Mucosa of rectum (tissue), 2 donors: ENCODE measurements around the gene ZNF8.

Experiments used
- H3K27ac ChIP-seq, 2 donors: one replicate each; pipeline ENCODE4 v1.7.0; 2013; ENCODE audit warnings: inconsistent platforms in 2 of 2, low read depth in 2 of 2, low read length in 2 of 2
- H3K27me3 ChIP-seq, 2 donors: one replicate each; pipeline ENCODE4 v1.7.0; 2013; ENCODE audit warnings: low read length in 2 of 2; ENCODE audit not compliant: control insufficient read depth in 2 of 2, insufficient read depth in 2 of 2
- H3K36me3 ChIP-seq, 2 donors: one replicate each; pipeline ENCODE4 v1.7.0; 2013; ENCODE audit warnings: low read length in 2 of 2; ENCODE audit not compliant: control insufficient read depth in 2 of 2, insufficient read depth in 2 of 2
- H3K4me1 ChIP-seq, 2 donors: one replicate each; pipeline ENCODE4 v1.7.0; 2013; ENCODE audit warnings: low read length in 2 of 2, mild to moderate bottlenecking in 1 of 2; ENCODE audit not compliant: control insufficient read depth in 2 of 2, insufficient read depth in 2 of 2
- H3K4me3 ChIP-seq, 2 donors: one replicate each; pipeline ENCODE4 v1.7.0; 2013; ENCODE audit warnings: low read length in 2 of 2
- H3K9ac ChIP-seq, 2 donors: one replicate each; pipeline ENCODE4 v1.7.0; 2013; ENCODE audit warnings: low read length in 2 of 2, low read depth in 1 of 2, mild to moderate bottlenecking in 1 of 2
- H3K9me3 ChIP-seq, 2 donors: one replicate each; pipeline ENCODE4 v1.7.0; 2013; ENCODE audit warnings: low read length in 2 of 2; ENCODE audit not compliant: control insufficient read depth in 2 of 2
- donor health status: healthy.
- donor health status: Normal muscosa, but diverticular disease.

ZNF8 gene

DNA sequence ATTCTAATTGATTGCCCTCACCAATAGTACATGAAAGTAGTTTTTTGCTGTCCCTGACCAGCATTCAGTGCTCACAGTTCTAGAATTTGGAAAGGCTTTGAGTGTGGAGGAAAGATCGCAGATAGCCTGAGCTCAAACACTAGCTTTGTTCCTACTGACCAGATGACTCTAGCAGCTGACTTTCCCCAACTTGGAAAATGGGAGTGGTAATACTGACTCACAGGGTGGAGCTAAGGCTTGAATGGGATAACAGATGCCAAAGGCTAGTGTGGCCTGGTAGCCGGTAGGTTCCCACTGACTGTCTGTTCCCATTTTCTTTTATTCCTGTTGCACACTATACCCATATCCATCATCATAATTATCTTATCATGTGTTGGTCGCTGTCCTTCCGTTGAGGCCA lies 51.7 kb downstream of the ZNF8 start:
- Histone ChIP-seq H3K4me1 (peaks cover 7 to 28% of the 10 kb centered on the region in 2 donors), H3K4me3 (no peak overlapping the region), H3K36me3 (peaks cover 7 to 11% of the 10 kb centered on the region in 2 donors), H3K27me3 (no peaks in the 10 kb centered on the region), H3K9me3 (no peaks in the 10 kb centered on the region), H3K27ac (no peak overlapping the region), H3K9ac (no peak overlapping the region)

DNA sequence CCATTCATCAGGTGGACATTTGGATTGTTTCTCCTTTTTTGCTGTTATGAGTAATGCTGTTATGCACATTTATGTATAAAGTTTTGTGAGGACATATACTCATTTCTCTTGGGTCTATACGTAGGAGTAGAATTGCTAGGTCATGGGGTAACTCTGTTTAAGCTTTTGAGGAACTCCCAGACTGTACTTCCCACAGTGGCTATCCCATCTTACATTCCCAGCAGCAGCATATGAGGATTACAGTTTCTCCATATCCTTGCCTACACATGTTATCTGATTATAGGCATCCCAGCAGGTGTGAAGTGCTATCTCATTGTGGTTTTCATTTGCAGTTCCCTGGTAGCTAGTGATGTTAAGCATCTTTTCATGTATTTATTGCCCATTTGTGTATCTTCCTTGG lies 53.9 kb downstream of the ZNF8 start:
- H3K27me3 ChIP-seq, result no peaks in the 10 kb centered on the region
- peaks cover 16 to 18% of the 10 kb centered on the region in 2 donors for H3K36me3 ChIP-seq
- H3K4me3 ChIP-seq, result no peak overlapping the region
- H3K4me1 ChIP-seq, result peaks cover 5 to 11% of the 10 kb centered on the region in 2 donors
- no peak overlapping the region for H3K9ac ChIP-seq
- no peaks in the 10 kb centered on the region for H3K9me3 ChIP-seq
- H3K27ac ChIP-seq, result no peak overlapping the region

DNA sequence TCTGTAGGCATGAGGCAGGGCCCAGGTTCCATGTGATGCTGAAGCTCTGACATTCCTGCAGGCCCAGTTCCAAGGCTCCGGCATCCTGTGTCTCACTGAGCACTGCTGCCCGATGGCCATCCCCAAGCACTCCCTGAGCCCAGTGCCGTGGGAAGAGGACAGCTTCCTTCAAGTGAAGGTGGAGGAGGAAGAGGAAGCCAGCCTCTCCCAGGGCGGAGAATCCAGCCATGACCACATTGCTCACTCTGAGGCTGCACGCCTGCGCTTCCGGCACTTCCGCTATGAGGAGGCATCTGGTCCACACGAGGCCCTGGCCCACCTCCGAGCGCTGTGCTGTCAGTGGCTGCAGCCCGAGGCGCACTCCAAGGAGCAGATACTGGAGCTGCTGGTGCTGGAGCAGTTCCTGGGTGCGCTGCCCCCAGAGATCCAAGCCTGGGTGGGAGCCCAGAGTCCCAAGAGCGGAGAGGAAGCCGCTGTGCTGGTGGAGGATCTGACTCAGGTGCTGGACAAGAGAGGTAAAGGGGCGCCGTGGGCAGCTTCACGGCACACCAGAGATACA lies 56.0 kb downstream of the ZNF8 start:
- Histone ChIP-seq H3K27ac (no peak overlapping the region), H3K36me3 (peaks cover 28 to 37% of the 10 kb centered on the region in 2 donors), H3K27me3 (no peaks in the 10 kb centered on the region), H3K4me3 (no peak overlapping the region), H3K4me1 (peaks cover 0 to 4% of the 10 kb centered on the region in 2 donors), H3K9ac (no peak overlapping the region), H3K9me3 (no peaks in the 10 kb centered on the region)

DNA sequence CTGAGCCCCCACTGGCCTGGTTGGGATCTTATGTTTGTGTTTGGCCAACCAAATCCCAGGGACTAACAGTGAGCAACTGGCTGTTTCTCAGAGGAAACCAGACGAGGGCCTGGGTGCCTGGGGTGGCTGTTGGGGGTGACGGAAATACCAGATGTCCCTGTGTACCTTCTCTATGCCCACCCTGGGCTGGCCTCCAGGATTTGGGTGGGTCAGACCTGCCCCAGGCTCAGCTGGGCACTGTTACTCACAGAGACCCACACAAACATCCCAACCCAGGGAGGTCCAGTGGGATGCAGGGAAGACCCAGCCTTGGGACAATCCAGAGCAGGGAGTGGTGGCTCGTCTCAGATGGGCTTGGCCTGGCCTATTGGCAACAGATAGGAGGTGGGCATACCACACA lies 56.9 kb downstream of the ZNF8 start:
- Histone ChIP-seq H3K36me3 (peaks cover 28 to 39% of the 10 kb centered on the region in 2 donors), H3K9me3 (no peaks in the 10 kb centered on the region), H3K4me1 (peaks cover 0 to under 1% of the 10 kb centered on the region in 2 donors), H3K4me3 (no peak overlapping the region), H3K27ac (no peak overlapping the region), H3K9ac (no peak overlapping the region), H3K27me3 (no peaks in the 10 kb centered on the region)

DNA sequence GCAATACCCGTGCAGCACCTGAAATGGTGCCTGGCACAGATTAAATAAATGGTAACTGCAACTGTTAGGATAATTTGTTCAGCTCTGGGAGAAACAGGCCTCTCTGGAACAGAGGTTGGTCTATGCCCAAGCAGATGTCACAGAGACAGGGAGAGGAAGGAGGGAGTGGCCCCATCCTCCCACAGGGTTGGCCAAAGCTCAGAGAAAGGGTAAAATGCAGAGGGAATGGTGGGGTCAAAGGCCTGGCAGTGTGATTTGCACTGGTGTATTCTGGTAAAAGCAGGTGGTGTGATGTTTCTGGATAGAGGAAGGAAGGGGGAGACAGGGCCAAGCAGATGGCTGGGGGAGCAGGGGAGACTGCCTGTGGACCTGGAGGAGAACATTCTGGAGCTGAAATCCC lies 57.5 kb downstream of the ZNF8 start:
- H3K36me3 ChIP-seq, result peaks cover 28 to 40% of the 10 kb centered on the region in 2 donors
- H3K4me3 ChIP-seq, result no peak overlapping the region
- H3K9ac ChIP-seq, result no peak overlapping the region
- H3K27ac ChIP-seq, result no peak overlapping the region
- H3K27me3 ChIP-seq, result no peaks in the 10 kb centered on the region
- no peaks in the 10 kb centered on the region for H3K4me1 ChIP-seq
- no peaks in the 10 kb centered on the region for H3K9me3 ChIP-seq

DNA sequence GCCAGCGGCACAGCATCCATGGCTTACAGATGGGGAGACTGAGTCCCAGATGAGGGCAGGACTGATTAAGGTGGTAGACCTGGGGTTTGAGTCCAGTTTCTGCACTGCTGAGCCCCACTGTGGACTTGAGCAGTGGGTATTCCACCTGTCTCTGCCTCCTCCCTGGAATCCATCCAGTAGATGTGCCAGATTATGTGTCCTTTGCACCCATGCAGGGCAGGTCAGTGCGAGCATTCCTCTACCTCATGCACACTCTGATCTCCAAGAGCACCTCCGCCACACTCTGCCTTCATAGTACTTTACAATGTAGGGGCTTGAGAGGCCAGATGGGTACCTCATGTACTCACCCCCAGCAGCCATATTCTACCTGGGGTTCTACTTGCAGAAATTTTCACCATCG lies 58.1 kb downstream of the ZNF8 start:
- no peak overlapping the region for H3K9ac ChIP-seq
- H3K27me3 ChIP-seq, result no peaks in the 10 kb centered on the region
- no peaks in the 10 kb centered on the region for H3K9me3 ChIP-seq
- H3K36me3 ChIP-seq, result peaks cover 28 to 42% of the 10 kb centered on the region in 2 donors
- H3K27ac ChIP-seq, result no peak overlapping the region
- H3K4me1 ChIP-seq, result no peaks in the 10 kb centered on the region
- H3K4me3 ChIP-seq, result no peak overlapping the region

DNA sequence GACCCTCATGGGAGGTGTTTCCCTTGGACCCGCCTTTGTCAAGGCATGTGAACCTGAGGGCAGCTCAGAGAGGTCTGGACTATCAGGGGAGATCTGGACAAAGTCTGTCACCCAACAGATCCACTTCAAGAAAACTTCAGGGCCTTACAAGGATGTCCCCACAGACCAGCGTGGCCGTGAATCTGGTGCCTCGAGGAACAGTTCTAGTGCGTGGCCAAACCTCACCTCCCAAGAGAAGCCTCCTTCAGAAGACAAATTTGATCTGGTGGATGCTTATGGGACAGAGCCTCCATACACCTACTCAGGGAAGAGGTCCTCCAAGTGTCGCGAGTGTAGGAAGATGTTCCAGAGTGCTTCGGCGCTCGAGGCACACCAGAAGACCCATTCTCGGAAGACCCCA lies 59.6 kb downstream of the ZNF8 start:
- no peaks in the 10 kb centered on the region for H3K9me3 ChIP-seq
- H3K36me3 ChIP-seq, result peaks cover 28 to 42% of the 10 kb centered on the region in 2 donors
- H3K27ac ChIP-seq, result no peak overlapping the region
- H3K4me1 ChIP-seq, result no peaks in the 10 kb centered on the region
- no peak overlapping the region for H3K4me3 ChIP-seq
- H3K27me3 ChIP-seq, result no peaks in the 10 kb centered on the region
- H3K9ac ChIP-seq, result no peak overlapping the region

DNA sequence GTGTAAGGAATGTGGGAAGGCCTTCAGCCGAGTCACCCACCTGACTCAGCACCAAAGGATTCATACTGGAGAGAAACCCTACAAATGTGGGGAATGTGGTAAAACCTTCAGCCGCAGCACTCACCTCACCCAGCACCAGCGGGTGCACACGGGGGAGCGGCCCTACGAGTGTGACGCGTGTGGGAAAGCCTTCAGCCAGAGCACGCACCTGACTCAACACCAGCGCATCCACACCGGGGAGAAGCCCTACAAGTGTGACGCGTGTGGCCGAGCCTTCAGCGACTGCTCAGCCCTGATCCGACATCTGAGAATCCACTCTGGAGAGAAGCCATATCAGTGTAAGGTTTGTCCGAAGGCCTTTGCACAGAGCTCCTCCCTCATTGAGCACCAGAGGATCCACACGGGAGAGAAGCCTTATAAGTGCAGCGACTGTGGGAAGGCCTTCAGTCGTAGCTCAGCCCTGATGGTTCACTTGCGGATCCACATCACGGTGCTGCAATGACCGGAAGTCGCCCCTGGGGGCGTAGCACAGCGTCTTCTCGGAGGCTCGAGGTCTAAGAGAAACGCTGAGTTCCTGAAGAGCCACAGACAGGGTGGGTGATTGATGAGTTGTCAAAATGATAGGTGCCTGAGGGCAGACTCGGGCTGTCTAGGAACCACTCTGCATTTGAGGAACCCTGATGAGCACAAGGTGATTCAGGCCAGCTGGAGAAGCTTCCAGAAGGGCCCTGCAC lies 60.2 kb downstream of the ZNF8 start:
- H3K36me3 ChIP-seq, result peaks cover 28 to 42% of the 10 kb centered on the region in 2 donors
- H3K9me3 ChIP-seq, result no peaks in the 10 kb centered on the region
- H3K9ac ChIP-seq, result no peak overlapping the region
- H3K4me3 ChIP-seq, result no peak overlapping the region
- H3K4me1 ChIP-seq, result no peaks in the 10 kb centered on the region
- no peak overlapping the region for H3K27ac ChIP-seq
- no peaks in the 10 kb centered on the region for H3K27me3 ChIP-seq

DNA sequence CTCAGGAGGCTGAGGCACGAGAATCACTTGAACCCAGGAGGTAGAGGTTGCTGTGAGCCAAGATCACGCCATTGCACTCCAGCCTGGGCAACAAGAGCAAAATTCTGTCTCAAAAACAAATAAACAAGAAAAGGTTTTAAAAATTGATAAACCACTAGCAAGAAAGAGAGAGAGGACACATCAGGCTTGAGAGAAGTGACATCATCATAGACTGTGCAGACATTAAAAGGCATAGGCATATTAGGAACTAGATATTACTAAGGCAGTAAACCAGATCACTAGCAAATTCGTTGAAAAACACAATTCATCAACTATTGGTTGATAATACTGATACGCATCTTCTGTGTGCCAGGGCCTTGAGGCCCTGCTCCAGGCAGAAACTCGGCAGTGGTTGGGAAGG lies 66.8 kb downstream of the ZNF8 start:
- H3K4me3 ChIP-seq, result no peak overlapping the region
- H3K4me1 ChIP-seq, result no peaks in the 10 kb centered on the region
- no peaks in the 10 kb centered on the region for H3K27me3 ChIP-seq
- peaks cover 0 to 3% of the 10 kb centered on the region in 2 donors for H3K36me3 ChIP-seq
- no peak overlapping the region for H3K9ac ChIP-seq
- H3K27ac ChIP-seq, result no peak overlapping the region
- no peaks in the 10 kb centered on the region for H3K9me3 ChIP-seq

DNA sequence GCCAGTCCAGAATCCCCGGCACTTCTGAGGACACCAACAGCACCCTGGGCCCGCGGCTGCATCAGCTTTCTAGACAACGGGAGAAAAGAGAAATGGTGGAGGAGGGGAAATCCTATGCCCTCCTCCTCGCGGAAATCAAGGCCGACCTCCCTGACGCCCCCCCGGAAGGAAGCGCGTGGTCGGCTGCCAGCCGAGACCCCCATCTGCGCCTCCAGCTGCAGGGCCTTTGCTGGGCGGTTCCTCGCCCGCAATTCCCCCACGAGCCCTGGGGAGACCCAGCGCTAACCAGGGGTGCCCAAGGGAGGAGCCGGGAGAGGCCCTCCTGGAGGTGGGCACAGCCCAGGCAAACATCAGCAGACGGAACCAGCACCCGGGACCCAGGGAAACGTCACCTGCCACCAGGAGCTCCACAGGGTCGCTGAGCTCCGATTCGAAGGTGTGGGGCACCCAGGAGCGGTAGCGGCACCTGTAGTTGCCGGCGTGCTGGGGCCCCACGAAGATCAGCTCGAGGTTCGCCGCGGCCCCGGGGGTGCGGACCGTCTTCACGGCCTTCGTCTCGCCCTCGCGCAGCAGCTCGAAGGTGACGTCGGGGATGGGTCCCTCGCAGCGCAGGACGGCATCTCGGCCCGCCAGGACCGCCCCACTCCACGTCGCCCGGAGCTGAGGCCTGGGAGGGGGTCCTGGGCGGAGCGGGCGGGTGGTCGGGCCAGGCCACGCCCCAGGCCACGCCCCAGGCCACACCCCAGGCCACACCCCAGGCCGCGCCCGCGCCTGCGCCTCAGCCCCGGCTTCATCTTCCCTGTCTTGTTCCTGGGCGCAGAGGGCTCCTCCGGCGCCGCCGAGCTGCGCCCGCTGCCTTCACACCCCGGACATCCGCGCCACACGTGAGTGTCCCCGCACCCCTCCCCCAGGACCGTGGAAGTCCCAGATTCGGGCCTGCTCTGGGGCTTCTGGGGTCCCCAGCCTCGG lies 68.5 kb downstream of the ZNF8 start:
- Histone ChIP-seq H3K27me3 (no peaks in the 10 kb centered on the region), H3K9me3 (no peaks in the 10 kb centered on the region), H3K9ac (peak overlapping the region; percentile 54 to 60), H3K27ac (peak overlapping the region; percentile 7 to 56), H3K4me3 (peak overlapping the region; percentile 56 to 74), H3K36me3 (no peaks in the 10 kb centered on the region), H3K4me1 (no peaks in the 10 kb centered on the region)
